HepG2 (cell line): Measurements from ENCODE around the gene ADGRL3.

Experiments
- ATF7 ChIP-seq, 2 experiments: fragments of 450-650 bp in 1 of 2; sonication (generic) in 1 of 2; formaldehyde crosslinking in 1 of 2; IDR thresholded peaks; 2 replicates each; pipeline versions ENCODE4 v1.4.0 to v1.6.1; 2016 to 2020; ENCODE audit warnings: antibody characterized with exemption in 1 of 2, mild to moderate bottlenecking in 1 of 2, missing genetic modification reagents in 1 of 2
- CTCF ChIP-seq: sonication (generic); formaldehyde crosslinking; IDR thresholded peaks from 2 replicates; pipeline ENCODE4 v1.5.0; 2020; ENCODE audit warnings: mild to moderate bottlenecking, missing genetic modification reagents, moderate library complexity
- EZH2 ChIP-seq: conservative IDR thresholded peaks from 2 replicates; pipeline ENCODE4 v1.6.1; 2012; ENCODE audit warnings: mild to moderate bottlenecking, low read depth, low read length, moderate library complexity

GRCh38 chr4:61771056-61771455, 570.9 kb downstream of the ADGRL3 start:
- TF ChIP-seq ATF7 (IDR thresholded peaks at IDR 0.05) (no peak), ATF7 (CRISPR knock-in tag; IDR thresholded peaks at IDR 0.05) (no peak), CTCF (CRISPR knock-in tag) (no peak), EZH2 (no peak)
